AG04449 (cell line): ENCODE measurements around the gene MYMK.
"Not testable (repeated sequence)": the region's sequence is repeated elsewhere in the genome, so short reads cannot be mapped to it uniquely, and the experiment has no call there.

Experiments
- CTCF ChIA-PET: fragments of 350-600 bp; formaldehyde crosslinking; extraction: SDS; loops from one replicate; lab custom pipeline; 2021; ENCODE audit warnings: antibody characterized with exemption; lab: Yijun Ruan, JAX
- POLR2A ChIA-PET: fragments of 400-600, 350-600 bp; formaldehyde crosslinking; extraction: SDS; loops from one replicate; lab custom pipeline; 2020; ENCODE audit warnings: antibody characterized with exemption, inconsistent platforms; lab: Yijun Ruan, JAX
- DNase-seq: peaks from one replicate; pipeline ENCODE4 v3.0.0-alpha.2; 2010; ENCODE audit warnings: low read depth, low spot score
- H3K4me3 ChIP-seq: 2 replicates; pipeline ENCODE4 v1.5.1; 2011; ENCODE audit warnings: low read depth, mild to moderate bottlenecking, control low read depth, low read length
- CTCF ChIP-seq: IDR thresholded peaks from one replicate; pipeline ENCODE4 v1.5.1; 2011; ENCODE audit warnings: mild to moderate bottlenecking, moderate library complexity, low read length, control low read depth, inconsistent platforms; ENCODE audit not compliant: insufficient read depth; ENCODE audit errors: missing control alignments

Gene MYMK

GRCh38 chr9:133564451-133565116, 39.8 kb upstream of the MYMK start:
- CTCF ChIA-PET: no interaction called here
- H3K4me3 ChIP-seq: no peak overlapping the region
- TF ChIP-seq CTCF: no peak
- no peak for DNase-seq
- POLR2A ChIA-PET: no interaction called here

- CTCF ChIA-PET, H3K4me3 ChIP-seq, POLR2A ChIA-PET, DNase-seq: not testable (repeated sequence)
Measured at GRCh38 chr9:133563814-133564213, 39.1 kb upstream of the MYMK start.

- CTCF ChIA-PET: no interaction called here
- POLR2A ChIA-PET: no interaction called here
- no peak for TF ChIP-seq CTCF
Measured at GRCh38 chr9:133563291-133563796, 38.6 kb upstream of the MYMK start.

GRCh38 chr9:133562611-133563290, 38.0 kb upstream of the MYMK start:
- ChIA-PET CTCF (no interaction called here), POLR2A (no interaction called here)
- no peak overlapping the region for H3K4me3 ChIP-seq
- TF ChIP-seq CTCF: no peak
- DNase-seq: no peak

More at GRCh38 chr9:133563291-133563796, 38.6 kb upstream of the MYMK start:
- H3K4me3 ChIP-seq: no peak overlapping the region
- no peak for DNase-seq

GRCh38 chr9:133561976-133562554, 37.3 kb upstream of the MYMK start:
- no peak for DNase-seq
- ChIA-PET CTCF (no interaction called here), POLR2A (no interaction called here)
- TF ChIP-seq CTCF: no peak
- no peak overlapping the region for H3K4me3 ChIP-seq

GRCh38 chr9:133560944-133561343, 36.2 kb upstream of the MYMK start:
- ChIA-PET CTCF (no interaction called here), POLR2A (no interaction called here)
- H3K4me3 ChIP-seq: no peak overlapping the region
- no peak for DNase-seq
- no peak for TF ChIP-seq CTCF
